IMR-90 (cell line): ENCODE measurements around the gene TBC1D9. TPM values are rescaled to one million over a fixed set of nuclear protein-coding genes. Genes with fewer than 3 reads are reported as not detected.

Source experiments
- ATAC-seq: fragments of 200-7000 bp; cut with Tn5 transposase; 2 replicates; pipeline ENCODE4 v1.9.1; 2020; ENCODE audit warnings: low read depth, mild to moderate bottlenecking, moderate library complexity
- BruUV-seq: library from RNA; stranded (reverse); fragments of 400-500 nt; replicated peaks from 2 replicates; lab custom pipeline; 2021; lab: Mats Ljungman, UMichigan
- CTCF ChIA-PET: fragments of 300-600 bp; formaldehyde crosslinking; extraction: SDS; loops from one replicate; lab custom pipeline; 2021; ENCODE audit warnings: antibody characterized with exemption; lab: Yijun Ruan, JAX
- POLR2A ChIA-PET: fragments of 300-600 bp; sonication (Branson Sonifier 250); formaldehyde crosslinking; loops from one replicate; lab custom pipeline; 2022; ENCODE audit warnings: antibody characterized with exemption; ENCODE audit not compliant: unreplicated experiment; lab: Charles Lee
- DNase-seq: peaks from one replicate; pipeline ENCODE4 v3.0.0; 2013
- H2AFZ ChIP-seq: replicated peaks from 2 replicates; pipeline ENCODE3; 2013; ENCODE audit warnings: low read length, mild to moderate bottlenecking; ENCODE audit not compliant: poor library complexity
- H2AK5ac ChIP-seq: 2 replicates; pipeline ENCODE4 v1.6.1; 2013; ENCODE audit warnings: low read depth, low read length, inconsistent platforms
- H2AK9ac ChIP-seq: replicated peaks from 2 replicates; pipeline ENCODE3; 2013; ENCODE audit warnings: mild to moderate bottlenecking, low read depth, low read length, moderate library complexity; ENCODE audit not compliant: poor library complexity
- H2BK120ac ChIP-seq: 2 replicates; pipeline ENCODE4 v1.6.1; 2013; ENCODE audit warnings: low read depth, low read length, inconsistent platforms
- H2BK15ac ChIP-seq: 3 replicates; pipeline ENCODE4 v1.6.1; 2013; ENCODE audit warnings: low read depth, low read length, inconsistent platforms
- H2BK20ac ChIP-seq: 2 replicates; pipeline ENCODE4 v1.6.1; 2013; ENCODE audit warnings: low read depth, mild to moderate bottlenecking, inconsistent platforms, low read length, moderate library complexity
- H2BK5ac ChIP-seq: 2 replicates; pipeline ENCODE4 v1.6.1; 2013; ENCODE audit warnings: mild to moderate bottlenecking, low read depth, low read length, inconsistent platforms; ENCODE audit not compliant: poor library complexity, severe bottlenecking
- H3K14ac ChIP-seq: replicated peaks from 2 replicates; pipeline ENCODE4 v1.6.1; 2013; ENCODE audit warnings: low read depth, low read length, inconsistent platforms
- H3K18ac ChIP-seq: 2 replicates; pipeline ENCODE4 v1.6.1; 2013; ENCODE audit warnings: low read depth, low read length, control low read depth
- H3K23ac ChIP-seq: 2 replicates; pipeline ENCODE4 v1.6.1; 2013; ENCODE audit warnings: low read depth, low read length, inconsistent platforms
- H3K27ac ChIP-seq: 2 replicates; pipeline ENCODE4 v1.5.1; 2013; ENCODE audit warnings: mild to moderate bottlenecking, control low read depth, low read length; ENCODE audit not compliant: insufficient read depth
- H3K27me3 ChIP-seq: 2 replicates; pipeline ENCODE4 v1.6.1; 2013; ENCODE audit warnings: low read length; ENCODE audit not compliant: control insufficient read depth, insufficient read depth
- H3K36me3 ChIP-seq: 2 replicates; pipeline ENCODE4 v1.6.1; 2013; ENCODE audit warnings: low read length, mixed read lengths; ENCODE audit not compliant: control insufficient read depth, insufficient read depth
- H3K4ac ChIP-seq: 2 replicates; pipeline ENCODE4 v1.6.1; 2013; ENCODE audit warnings: low read depth, low read length, inconsistent platforms
- H3K4me1 ChIP-seq: 2 replicates; pipeline ENCODE4 v1.6.1; 2013; ENCODE audit warnings: low read length, mixed read lengths; ENCODE audit not compliant: control insufficient read depth, insufficient read depth
- H3K4me2 ChIP-seq: 2 replicates; pipeline ENCODE4 v1.6.1; 2013; ENCODE audit warnings: low read depth, mild to moderate bottlenecking, control low read depth, low read length, moderate library complexity
- H3K4me3 ChIP-seq: 2 replicates; pipeline ENCODE4 v1.5.1; 2013; ENCODE audit warnings: low read depth, mild to moderate bottlenecking, control low read depth, low read length, moderate library complexity; ENCODE audit not compliant: insufficient read depth
- H3K56ac ChIP-seq: 2 replicates; pipeline ENCODE4 v1.6.1; 2013; ENCODE audit warnings: low read length, inconsistent platforms; ENCODE audit not compliant: insufficient read depth; ENCODE audit errors: extremely low read depth
- H3K79me1 ChIP-seq, 2 experiments: 2 replicates each; pipeline ENCODE4 v1.6.1; 2013; ENCODE audit warnings: low read length in 2 of 2, inconsistent platforms in 1 of 2, low read depth in 1 of 2
- H3K9ac ChIP-seq: 2 replicates; pipeline ENCODE4 v1.6.1; 2013; ENCODE audit warnings: low read depth, low read length, control low read depth
- H3K9me1 ChIP-seq: 2 replicates; pipeline ENCODE4 v1.6.1; 2013; ENCODE audit warnings: low read length, inconsistent platforms; ENCODE audit not compliant: insufficient read depth
- H3K9me3 ChIP-seq: 2 replicates; pipeline ENCODE4 v1.6.1; 2013; ENCODE audit warnings: low read length; ENCODE audit not compliant: control insufficient read depth, insufficient read depth
- H4K20me1 ChIP-seq: 2 replicates; pipeline ENCODE4 v1.6.1; 2013; ENCODE audit warnings: low read length, inconsistent platforms; ENCODE audit not compliant: insufficient read depth
- H4K5ac ChIP-seq: 2 replicates; pipeline ENCODE4 v1.6.1; 2013; ENCODE audit warnings: mild to moderate bottlenecking, low read depth, low read length, control low read depth
- H4K8ac ChIP-seq, 2 experiments: 2 replicates each; pipeline ENCODE4 v1.6.1; 2013; ENCODE audit warnings: low read depth in 2 of 2, low read length in 2 of 2, control low read depth in 1 of 2, inconsistent platforms in 1 of 2
- H4K91ac ChIP-seq: 2 replicates; pipeline ENCODE4 v1.6.1; 2013; ENCODE audit warnings: low read depth, low read length, inconsistent platforms; ENCODE audit not compliant: insufficient read depth
- BHLHE40 ChIP-seq: fragments of 150-350 bp; IDR thresholded peaks from 2 replicates; pipeline ENCODE4 v1.6.1; 2016; ENCODE audit warnings: mild to moderate bottlenecking, low read depth, low read length
- CEBPB ChIP-seq: IDR thresholded peaks from 2 replicates; pipeline ENCODE4 v1.6.1; 2012; ENCODE audit warnings: low read depth, low read length, improper control_type of control experiment
- CHD1 ChIP-seq: IDR thresholded peaks from 2 replicates; pipeline ENCODE4 v1.6.1; 2012; ENCODE audit warnings: low read depth, low read length, improper control_type of control experiment
- FOS ChIP-seq: fragments of 150-350 bp; IDR thresholded peaks from 2 replicates; pipeline ENCODE4 v1.6.1; 2016; ENCODE audit warnings: low read depth, low read length
- MAZ ChIP-seq: IDR thresholded peaks from 2 replicates; pipeline ENCODE4 v1.6.1; 2012; ENCODE audit warnings: low read depth, mild to moderate bottlenecking, low read length, improper control_type of control experiment, moderate library complexity, borderline replicate concordance
- NFE2L2 ChIP-seq: fragments of 150-350 bp; IDR thresholded peaks from 2 replicates; pipeline ENCODE4 v1.6.1; 2016; ENCODE audit warnings: low read depth, mild to moderate bottlenecking, low read length
- POLR2A ChIP-seq: IDR thresholded peaks from 2 replicates; pipeline ENCODE4 v1.6.1; 2012; ENCODE audit warnings: mild to moderate bottlenecking, low read depth, low read length
- RAD21 ChIP-seq: IDR thresholded peaks from 2 replicates; pipeline ENCODE4 v1.6.1; 2012; ENCODE audit warnings: low read length, improper control_type of control experiment
- RCOR1 ChIP-seq: IDR thresholded peaks from 2 replicates; pipeline ENCODE4 v1.6.1; 2012; ENCODE audit warnings: mild to moderate bottlenecking, low read length, improper control_type of control experiment; ENCODE audit not compliant: insufficient replicate concordance
- SMC3 ChIP-seq: fragments of 150-350 bp; IDR thresholded peaks from 2 replicates; pipeline ENCODE4 v1.6.1; 2016; ENCODE audit warnings: low read depth, mild to moderate bottlenecking, antibody characterized with exemption, low read length, moderate library complexity
- WGBS, 2 experiments: methylation state at CpG; one replicate each; pipeline versions ENCODE4 v1.1.5 to v1.1.7; 2013; ENCODE audit warnings: missing lambda C conversion rate in 2 of 2; ENCODE audit not compliant: insufficient read length in 1 of 2; ENCODE audit errors: extremely low coverage in 2 of 2; 5-methylcytosine and 5-hydroxymethylcytosine counted together
- dilution Hi-C: fragments of 300-500 bp; cut with HindIII; formaldehyde crosslinking; loops from one replicate; pipeline ENCODE4 v1.14.3; 2018; ENCODE audit warnings: low sequenced_read_pairs; ENCODE audit not compliant: unreplicated experiment
- in situ Hi-C: fragments of 300-500 bp; cut with MboI; formaldehyde crosslinking; loops from 3 replicates; pipeline ENCODE4 v1.14.3; 2019; ENCODE audit warnings: low sequenced_read_pairs, inconsistent platforms, mixed read lengths
- intact Hi-C: fragments of 100-400 bp; cut with micrococcal nuclease; formaldehyde crosslinking; loops from 2 replicates; pipeline ENCODE4 v1.10.0; 2022
- polyA plus RNA-seq, 3 experiments: library from polyadenylated mRNA; depleted of rRNA; stranded (reverse); fragments of >200 nt; gene quantifications; 2 replicates each; pipeline ENCODE4 v1.2.3, GENCODE V29; 2012; ENCODE audit warnings: low replicate concordance in 1 of 3
- total RNA-seq: library from RNA; depleted of rRNA; stranded (reverse); fragments of >200 nt; gene quantifications from 2 replicates; pipeline ENCODE4 v1.2.3, GENCODE V29; 2012

Gene TBC1D9
- total and polyA plus RNA-seq, 2 of the 4 experiments (the other 2 are of a cell fraction) = 11.7 to 15.2 TPM

- Histone ChIP-seq H3K4me1 (peaks cover 9% of the 10 kb centered on the region), H3K27me3 (no peaks in the 10 kb centered on the region), H3K9ac (no peak overlapping the region), H3K9me3 (no peaks in the 10 kb centered on the region), H3K36me3 (peaks cover 6% of the 10 kb centered on the region; the same call in 1 of the 2 replicates), H2BK20ac (no peak overlapping the region), H3K23ac (no peak overlapping the region), H2AFZ (no peak overlapping the region), H3K4me2 (no peak overlapping the region), H4K91ac (no peak overlapping the region), H2BK15ac (no peak overlapping the region), H3K9me1 (peaks cover 11% of the 10 kb centered on the region; the same call in 1 of the 2 replicates), H2AK9ac (no peak overlapping the region), H3K18ac (no peak overlapping the region; the same call in 1 of the 2 replicates), H3K4ac (no peak overlapping the region), H3K79me1 (no peaks in the 10 kb centered on the region), H2BK120ac (no peak overlapping the region), H3K4me3 (no peak overlapping the region), H3K14ac (no peak overlapping the region), H2AK5ac (no peak overlapping the region; the same call in 1 of the 2 replicates), H4K5ac (no peak overlapping the region), H4K8ac (no peak overlapping the region; a peak in 1 of 4 replicates), H3K27ac (no peak overlapping the region), H4K20me1 (no peaks in the 10 kb centered on the region), H2BK5ac (no peak overlapping the region), H3K56ac (no peak overlapping the region)
- CTCF ChIA-PET = no interaction called here
- in situ Hi-C loops (no loop called here), intact Hi-C loops (loop anchor here (5.0 kb wide), 1 partner anchor 111 kb away; the partner anchor contains the start of gene TBC1D9), dilution Hi-C loops (no loop called here)
- WGBS, 2 experiments = no CpG with 5 or more reads among the region's 9 CpGs
- ATAC-seq (peak; percentile 52), DNase-seq (peak; percentile 18)
- no TSS peak for BruUV-seq
- no peak for TF ChIP-seq CHD1
- TF ChIP-seq BHLHE40 = no peak
- TF ChIP-seq RAD21 = no peak
- TF ChIP-seq RCOR1 = no peak
- TF ChIP-seq SMC3 = no peak
- TF ChIP-seq FOS = no peak
- TF ChIP-seq MAZ = no peak
- no peak for TF ChIP-seq NFE2L2
- TF ChIP-seq POLR2A = no peak
- no peak for TF ChIP-seq CEBPB
- POLR2A ChIA-PET = no interaction called here
Observed at GRCh38 chr4:140645614-140646412, 110.4 kb downstream of the TBC1D9 start.
